ENCODE results near the gene IFI44L. TPM values are rescaled to one million over a fixed set of nuclear protein-coding genes. Genes with fewer than 3 reads are reported as not detected.
A peak's percentile ranks its signal among the peaks of the same experiment; 100 is the strongest.

IFI44L gene
- not detected for polyA plus RNA-seq (2012; ENCODE audit: insufficient read depth, insufficient read length)

DNA sequence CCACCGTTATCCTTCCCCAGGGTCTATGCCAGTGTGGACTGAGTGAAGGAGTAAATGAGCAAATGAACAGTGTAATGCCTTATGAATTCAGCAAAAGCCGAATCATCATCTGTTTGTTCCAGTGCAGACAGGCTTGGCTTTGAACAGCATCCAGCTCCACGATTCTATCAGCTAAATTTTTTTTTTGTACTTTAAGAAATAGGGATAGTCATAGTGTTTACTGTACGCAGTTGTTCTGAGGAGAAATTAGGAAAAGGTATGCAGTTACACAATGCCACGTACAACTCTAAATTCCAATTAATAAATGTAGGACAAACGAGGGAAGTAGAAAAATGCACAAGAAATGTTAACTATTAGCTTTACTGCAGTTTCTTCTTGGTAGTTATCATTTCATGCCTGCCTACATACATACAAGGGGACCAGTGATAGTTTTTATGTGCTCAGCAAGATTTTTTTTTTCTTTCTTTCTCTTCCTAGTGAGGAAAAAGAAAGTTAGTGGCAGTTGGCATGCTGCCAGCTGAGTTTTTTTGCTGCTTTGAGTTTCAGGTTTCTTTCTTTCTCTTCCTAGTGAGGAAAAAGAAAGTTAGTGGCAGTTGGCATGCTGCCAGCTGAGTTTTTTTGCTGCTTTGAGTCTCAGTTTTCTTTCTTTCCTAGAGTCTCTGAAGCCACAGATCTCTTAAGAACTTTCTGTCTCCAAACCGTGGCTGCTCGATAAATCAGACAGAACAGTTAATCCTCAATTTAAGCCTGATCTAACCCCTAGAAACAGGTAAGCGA lies at the start of gene IFI44L:
IFI44L (plus strand) TSS at position 646 of the 777 bp plus-strand sequence. CDS start 7,468 bp downstream, outside the sequence.
- peak; percentile 71 for DNase-seq (ENCODE audit: low read depth, low spot score)
- no peak within 1 kb of the TSS for H3K4me3 ChIP-seq (ENCODE audit: low read length)

- H3K4me3 ChIP-seq (ENCODE audit: low read length) = no peak overlapping the region
- DNase-seq (ENCODE audit: low read depth, low spot score) = no peak
These were observed 49.7 kb upstream of the IFI44L start for GRCh38 chr1:78570539-78570938.

- no peak for DNase-seq (ENCODE audit: low read depth, low spot score)
- H3K4me3 ChIP-seq (ENCODE audit: low read length) = no peak overlapping the region
These were observed 42.8 kb upstream of the IFI44L start for GRCh38 chr1:78577257-78578100.

GRCh38 chr1:78586572-78586971 lies 33.7 kb upstream of the IFI44L start:
- no peak for DNase-seq (ENCODE audit: low read depth, low spot score)

GRCh38 chr1:78587211-78587610 lies 33.0 kb upstream of the IFI44L start:
- DNase-seq (ENCODE audit: low read depth, low spot score) = no peak
- H3K4me3 ChIP-seq (ENCODE audit: low read length) = no peak overlapping the region

More at GRCh38 chr1:78586572-78586971, 33.7 kb upstream of the IFI44L start:
- H3K4me3 ChIP-seq (ENCODE audit: low read length) = no peak overlapping the region

- DNase-seq (ENCODE audit: low read depth, low spot score) = no peak
- H3K4me3 ChIP-seq (ENCODE audit: low read length) = no peak overlapping the region
These were observed 28.3 kb upstream of the IFI44L start for GRCh38 chr1:78591971-78592370.

GRCh38 chr1:78599294-78599693 lies 21.0 kb upstream of the IFI44L start:
- H3K4me3 ChIP-seq (ENCODE audit: low read length) = no peak overlapping the region
- no peak for DNase-seq (ENCODE audit: low read depth, low spot score)

GRCh38 chr1:78601068-78601467 lies 19.2 kb upstream of the IFI44L start:
- no peak overlapping the region for H3K4me3 ChIP-seq (ENCODE audit: low read length)
- DNase-seq (ENCODE audit: low read depth, low spot score) = no peak

GRCh38 chr1:78603206-78603605 lies 17.0 kb upstream of the IFI44L start:
- no peak for DNase-seq (ENCODE audit: low read depth, low spot score)
- H3K4me3 ChIP-seq (ENCODE audit: low read length) = no peak overlapping the region

GRCh38 chr1:78604643-78605042 lies 15.6 kb upstream of the IFI44L start:
- H3K4me3 ChIP-seq (ENCODE audit: low read length) = no peak overlapping the region

GRCh38 chr1:78606274-78606673 lies 14.0 kb upstream of the IFI44L start:
- H3K4me3 ChIP-seq (ENCODE audit: low read length) = no peak overlapping the region
- no peak for DNase-seq (ENCODE audit: low read depth, low spot score)

More at GRCh38 chr1:78604643-78605042, 15.6 kb upstream of the IFI44L start:
- no peak for DNase-seq (ENCODE audit: low read depth, low spot score)

DNA sequence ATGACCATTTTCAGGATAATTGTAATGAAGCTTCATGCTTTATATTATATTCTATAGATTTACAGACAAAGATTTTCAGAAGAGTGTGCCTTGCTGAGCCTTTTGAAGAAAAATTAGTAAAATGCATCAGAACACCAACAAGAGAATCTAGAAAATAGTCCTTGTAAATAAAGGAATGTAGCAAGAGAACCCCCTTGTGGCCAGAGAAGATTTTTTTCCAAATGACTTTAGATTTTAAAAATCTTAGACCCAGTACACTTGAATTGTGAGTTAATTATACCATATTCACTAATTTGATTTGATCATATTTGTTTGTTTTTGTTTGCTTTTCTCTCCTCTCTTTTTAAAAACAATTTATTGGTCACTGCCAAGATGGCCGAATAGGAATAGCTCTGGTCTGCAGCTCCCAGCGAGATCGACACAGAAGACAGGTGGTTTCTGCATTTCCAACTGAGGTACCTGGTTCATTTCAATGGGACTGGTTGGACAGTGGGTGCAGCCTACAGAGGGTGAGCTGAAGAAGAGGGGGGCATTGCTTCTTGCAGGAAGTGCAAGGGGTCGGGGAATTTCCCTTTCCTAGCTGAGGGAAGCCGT lies 12.8 kb upstream of the IFI44L start:
- no peak overlapping the region for H3K4me3 ChIP-seq (ENCODE audit: low read length)
- DNase-seq (ENCODE audit: low read depth, low spot score) = peak; percentile 22

DNA sequence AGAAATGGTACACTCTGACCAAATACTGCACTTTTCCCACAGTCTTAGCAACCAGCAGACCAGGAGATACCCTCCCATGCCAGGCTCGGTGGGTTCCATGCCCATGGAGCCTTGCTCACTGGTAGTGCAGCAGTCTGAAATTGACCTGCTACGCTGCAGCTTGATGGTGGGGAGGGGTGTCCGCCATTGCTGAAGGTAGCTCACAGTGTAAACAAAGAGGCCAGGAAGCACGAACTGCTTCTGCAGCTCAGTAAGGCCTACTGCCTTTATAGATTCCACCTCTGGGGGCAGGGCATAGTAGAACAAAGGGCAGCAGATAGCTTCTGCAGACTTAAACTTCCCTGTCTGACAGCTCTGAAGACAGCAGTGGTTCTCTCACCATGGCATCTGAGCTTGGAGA lies 12.3 kb upstream of the IFI44L start:
- no peak overlapping the region for H3K4me3 ChIP-seq (ENCODE audit: low read length)
- peak; percentile 23 for DNase-seq (ENCODE audit: low read depth, low spot score)

DNA sequence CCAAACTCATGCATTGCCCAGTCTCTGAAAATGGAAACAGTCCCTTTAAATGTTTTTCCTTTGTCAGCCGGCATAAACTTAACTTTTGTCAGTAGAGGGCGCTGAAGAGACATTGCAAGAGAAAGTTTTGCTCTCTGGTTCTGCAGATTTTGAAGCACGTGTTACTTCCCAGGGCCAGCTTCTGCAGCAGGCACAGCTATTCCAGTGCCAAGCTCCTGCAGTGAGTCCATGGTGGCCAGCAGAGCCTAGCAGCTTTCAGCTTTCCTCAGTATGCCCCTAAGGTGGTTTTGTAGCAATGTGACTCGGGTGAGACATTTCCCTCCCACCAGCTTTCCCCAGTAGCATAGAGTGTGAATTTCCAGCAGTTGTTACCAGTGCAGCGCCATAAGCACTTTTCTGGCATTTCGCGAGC lies 2.6 kb upstream of the IFI44L start:
- peak; percentile 76 for DNase-seq (ENCODE audit: low read depth, low spot score)
- H3K4me3 ChIP-seq (ENCODE audit: low read length) = no peak overlapping the region

GRCh38 chr1:78619032-78619431 lies 1.2 kb upstream of the IFI44L start:
- H3K4me3 ChIP-seq (ENCODE audit: low read length) = no peak overlapping the region
- DNase-seq (ENCODE audit: low read depth, low spot score) = no peak

GRCh38 chr1:78619446-78619802 lies 824 bp upstream of the IFI44L start:
- no peak overlapping the region for H3K4me3 ChIP-seq (ENCODE audit: low read length)

GRCh38 chr1:78620666-78621065 lies 418 bp downstream of the IFI44L start:
- no peak for DNase-seq (ENCODE audit: low read depth, low spot score)

More at GRCh38 chr1:78619446-78619802, 824 bp upstream of the IFI44L start:
- no peak for DNase-seq (ENCODE audit: low read depth, low spot score)

DNA sequence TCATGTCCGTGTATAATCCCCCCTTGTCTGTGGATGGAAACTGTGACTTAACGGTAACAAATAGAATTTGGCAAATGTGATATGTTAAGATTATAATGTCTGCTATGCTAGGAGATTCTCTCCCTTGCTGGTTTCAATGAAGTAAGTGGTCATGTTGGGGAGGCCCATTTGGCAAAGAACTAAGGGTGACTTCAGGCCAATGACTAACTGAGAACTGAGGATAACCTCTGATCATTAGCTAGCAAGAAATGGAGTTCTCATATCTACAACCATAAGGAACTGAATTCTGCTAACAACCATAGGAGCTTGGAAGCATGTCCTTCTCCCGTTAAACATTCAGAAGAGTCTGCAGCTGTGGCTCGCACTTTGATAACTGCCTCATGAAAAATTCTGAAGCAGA lies 2.3 kb downstream of the IFI44L start:
- no peak for DNase-seq (ENCODE audit: low read depth, low spot score)
- no peak overlapping the region for H3K4me3 ChIP-seq (ENCODE audit: low read length)

More at GRCh38 chr1:78620666-78621065, 418 bp downstream of the IFI44L start:
- H3K4me3 ChIP-seq (ENCODE audit: low read length) = no peak overlapping the region

DNA sequence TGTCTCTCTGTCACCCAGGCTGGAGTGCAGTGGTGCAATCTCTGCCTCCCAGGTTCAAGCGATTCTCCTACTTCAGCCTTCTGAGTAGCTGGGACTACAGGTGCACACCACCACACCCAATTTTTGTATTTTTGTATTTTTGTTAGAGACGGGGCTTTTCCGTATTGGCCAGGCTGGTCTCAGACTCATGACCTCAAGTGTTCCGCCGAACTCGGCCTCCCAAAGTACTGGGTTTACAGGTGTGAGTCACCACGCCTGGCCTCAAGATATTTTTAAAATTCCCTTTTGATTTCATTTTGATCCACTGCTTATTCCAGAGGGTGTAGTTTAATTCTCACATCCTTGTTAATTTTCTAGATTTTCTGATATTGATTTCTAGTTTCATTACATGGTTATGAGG lies 3.8 kb downstream of the IFI44L start:
- no peak for DNase-seq (ENCODE audit: low read depth, low spot score)
- H3K4me3 ChIP-seq (ENCODE audit: low read length) = no peak overlapping the region

DNA sequence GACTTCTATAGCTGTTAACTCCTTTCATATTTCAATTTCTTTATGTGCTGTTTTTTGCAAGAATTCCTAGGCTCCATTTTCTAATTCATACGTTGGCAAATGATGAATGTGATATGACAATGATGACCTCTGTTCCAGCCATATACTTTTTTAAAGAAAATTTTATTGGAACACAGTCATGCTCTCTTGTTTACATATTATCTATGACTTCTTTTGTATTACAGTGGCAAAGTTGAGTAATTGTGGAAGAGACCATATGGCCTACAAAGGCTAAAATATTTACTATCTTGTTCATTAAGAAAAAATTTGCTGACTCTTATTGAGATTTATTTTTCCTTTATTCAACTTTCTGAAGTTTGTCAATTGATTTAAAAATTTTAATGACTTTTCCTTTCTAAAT lies 7.1 kb downstream of the IFI44L start:
- no peak overlapping the region for H3K4me3 ChIP-seq (ENCODE audit: low read length)
- no peak for DNase-seq (ENCODE audit: low read depth, low spot score)
